Lower lobe of right lung (tissue), 2 donors: ENCODE data around the gene ZNF362. TPM values are rescaled to one million over a fixed set of nuclear protein-coding genes. Genes with fewer than 3 reads are reported as not detected.

Source experiments
- ATAC-seq, 2 donors: fragments of 200-7000 bp; cut with Tn5 transposase; one replicate each; pipeline ENCODE4 v1.9.1; 2020 to 2022; ENCODE audit warnings: mild to moderate bottlenecking in 2 of 2, moderate library complexity in 2 of 2
- DNase-seq: peaks from one replicate; pipeline ENCODE4 v3.0.0-alpha.2; 2020
- H3K27ac ChIP-seq: fragments of 200-600 bp; one replicate; pipeline ENCODE4 v1.8.0; 2022
- H3K27me3 ChIP-seq: fragments of 200-600 bp; one replicate; pipeline ENCODE4 v1.8.0; 2022; ENCODE audit warnings: low read depth
- H3K36me3 ChIP-seq: fragments of 200-600 bp; one replicate; pipeline ENCODE4 v1.8.0; 2022; ENCODE audit warnings: mild to moderate bottlenecking
- H3K4me1 ChIP-seq: fragments of 200-600 bp; one replicate; pipeline ENCODE4 v1.8.0; 2022
- H3K4me3 ChIP-seq: fragments of 200-600 bp; one replicate; pipeline ENCODE4 v1.8.0; 2022; ENCODE audit warnings: mild to moderate bottlenecking
- H3K9me3 ChIP-seq: fragments of 200-600 bp; one replicate; pipeline ENCODE4 v1.8.0; 2022
- intact Hi-C: fragments of 100-400 bp; cut with DNase I; formaldehyde crosslinking; loops from one replicate; pipeline ENCODE4 v1.11.0; 2022
- total RNA-seq: library from RNA; stranded (reverse); fragmentation: NEBNext Ultra II Directional; extraction: Animal tissue kit (Norgen Biotek cat#: 25700); gene quantifications from one replicate; pipeline ENCODE4 v1.2.1, GENCODE V29; 2021
- TF ChIP-seq, protein P1 (sequence below): fragments of 200-600 bp; IDR thresholded peaks from one replicate; pipeline ENCODE4 v1.8.0; 2022; ENCODE audit warnings: antibody characterized with exemption, mild to moderate bottlenecking
- donor health status: DM: no; HTN: yes; CAD: no; lungs with severe emphysema.

The ZNF362 gene
- total RNA-seq, 1 donor from 2014 or later: 30.7 TPM

DNA sequence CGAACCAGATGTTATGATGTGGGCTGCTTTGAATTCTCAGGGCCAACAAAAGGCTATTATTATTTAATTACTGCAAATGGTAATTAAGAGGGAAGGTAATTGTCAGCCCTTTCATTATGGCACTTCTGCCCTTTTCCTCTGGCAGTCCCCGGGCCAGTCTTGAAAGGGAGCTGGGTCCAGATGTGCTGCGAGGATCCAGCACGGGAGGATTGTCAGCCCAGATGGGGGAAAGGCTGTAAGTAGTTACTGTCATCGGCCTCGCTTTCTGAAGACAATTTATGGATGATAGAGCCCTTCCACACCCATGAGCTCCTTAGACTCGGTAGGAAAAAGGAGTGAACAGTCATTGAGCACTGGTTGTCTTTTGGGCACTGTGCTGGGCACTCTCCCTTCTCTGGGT lies 8.7 kb upstream of the ZNF362 start:
- Histone ChIP-seq H3K36me3 (no peaks in the 10 kb centered on the region), H3K4me3 (no peak overlapping the region), H3K9me3 (no peaks in the 10 kb centered on the region), H3K27me3 (no peaks in the 10 kb centered on the region), H3K4me1 (no peaks in the 10 kb centered on the region), H3K27ac (no peak overlapping the region)
- TF ChIP-seq, protein P1, sequence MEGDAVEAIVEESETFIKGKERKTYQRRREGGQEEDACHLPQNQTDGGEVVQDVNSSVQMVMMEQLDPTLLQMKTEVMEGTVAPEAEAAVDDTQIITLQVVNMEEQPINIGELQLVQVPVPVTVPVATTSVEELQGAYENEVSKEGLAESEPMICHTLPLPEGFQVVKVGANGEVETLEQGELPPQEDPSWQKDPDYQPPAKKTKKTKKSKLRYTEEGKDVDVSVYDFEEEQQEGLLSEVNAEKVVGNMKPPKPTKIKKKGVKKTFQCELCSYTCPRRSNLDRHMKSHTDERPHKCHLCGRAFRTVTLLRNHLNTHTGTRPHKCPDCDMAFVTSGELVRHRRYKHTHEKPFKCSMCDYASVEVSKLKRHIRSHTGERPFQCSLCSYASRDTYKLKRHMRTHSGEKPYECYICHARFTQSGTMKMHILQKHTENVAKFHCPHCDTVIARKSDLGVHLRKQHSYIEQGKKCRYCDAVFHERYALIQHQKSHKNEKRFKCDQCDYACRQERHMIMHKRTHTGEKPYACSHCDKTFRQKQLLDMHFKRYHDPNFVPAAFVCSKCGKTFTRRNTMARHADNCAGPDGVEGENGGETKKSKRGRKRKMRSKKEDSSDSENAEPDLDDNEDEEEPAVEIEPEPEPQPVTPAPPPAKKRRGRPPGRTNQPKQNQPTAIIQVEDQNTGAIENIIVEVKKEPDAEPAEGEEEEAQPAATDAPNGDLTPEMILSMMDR: no peak
- DNase-seq (no peak), ATAC-seq (no peak)
- intact Hi-C loops: no loop called here

- ATAC-seq: no peak
- Histone ChIP-seq H3K27ac (no peak overlapping the region), H3K36me3 (no peaks in the 10 kb centered on the region), H3K9me3 (no peaks in the 10 kb centered on the region), H3K4me3 (no peak overlapping the region), H3K27me3 (no peaks in the 10 kb centered on the region), H3K4me1 (no peaks in the 10 kb centered on the region)
- TF ChIP-seq, protein P1: no peak
- no peak for DNase-seq
- intact Hi-C loops: no loop called here
Observed at GRCh38 chr1:33248244-33248643, 8.0 kb upstream of the ZNF362 start.

GRCh38 chr1:33249422-33249821 lies 6.9 kb upstream of the ZNF362 start:
- ATAC-seq: no peak
- TF ChIP-seq, protein P1: no peak
- Histone ChIP-seq H3K27me3 (no peaks in the 10 kb centered on the region), H3K36me3 (no peaks in the 10 kb centered on the region), H3K9me3 (no peaks in the 10 kb centered on the region), H3K27ac (no peak overlapping the region), H3K4me3 (no peak overlapping the region), H3K4me1 (no peaks in the 10 kb centered on the region)
- intact Hi-C loops: no loop called here
- no peak for DNase-seq

- Histone ChIP-seq H3K36me3 (no peaks in the 10 kb centered on the region), H3K9me3 (no peaks in the 10 kb centered on the region), H3K27ac (no peak overlapping the region), H3K4me3 (no peak overlapping the region), H3K4me1 (peaks cover 4% of the 10 kb centered on the region), H3K27me3 (no peaks in the 10 kb centered on the region)
- DNase-seq (no peak), ATAC-seq (no peak)
- intact Hi-C loops: no loop called here
- TF ChIP-seq, protein P1: no peak
Observed at GRCh38 chr1:33250217-33250616, 6.1 kb upstream of the ZNF362 start.

DNA sequence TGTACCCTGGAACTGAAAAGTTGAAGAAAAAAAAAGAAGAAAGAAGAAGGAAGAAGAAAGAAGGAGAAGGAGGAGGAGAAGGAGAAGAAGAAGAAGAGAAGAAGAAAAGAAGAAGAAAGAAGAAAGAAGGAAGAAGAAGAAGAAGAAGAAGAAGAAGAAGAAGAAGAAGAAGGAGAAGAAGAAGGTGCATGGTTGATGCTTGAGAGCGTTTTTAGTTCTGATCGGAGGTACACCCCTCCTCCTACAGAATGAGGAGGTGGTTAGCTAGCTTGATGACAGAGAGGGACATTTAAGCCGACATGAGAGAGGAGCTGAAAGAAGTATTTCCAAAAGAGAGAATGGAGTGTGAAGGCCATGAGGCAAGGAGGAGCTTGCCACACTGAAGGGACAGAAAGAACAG lies 5.6 kb upstream of the ZNF362 start:
- no peak overlapping the region for H3K4me3 ChIP-seq
- intact Hi-C loops: no loop called here
- no peak overlapping the region for H3K27ac ChIP-seq
- no peaks in the 10 kb centered on the region for H3K27me3 ChIP-seq
- no peaks in the 10 kb centered on the region for H3K9me3 ChIP-seq
- DNase-seq (no peak), ATAC-seq (no peak)
- TF ChIP-seq, protein P1: no peak
- peaks cover 8% of the 10 kb centered on the region for H3K4me1 ChIP-seq
- H3K36me3 ChIP-seq: no peaks in the 10 kb centered on the region

DNA sequence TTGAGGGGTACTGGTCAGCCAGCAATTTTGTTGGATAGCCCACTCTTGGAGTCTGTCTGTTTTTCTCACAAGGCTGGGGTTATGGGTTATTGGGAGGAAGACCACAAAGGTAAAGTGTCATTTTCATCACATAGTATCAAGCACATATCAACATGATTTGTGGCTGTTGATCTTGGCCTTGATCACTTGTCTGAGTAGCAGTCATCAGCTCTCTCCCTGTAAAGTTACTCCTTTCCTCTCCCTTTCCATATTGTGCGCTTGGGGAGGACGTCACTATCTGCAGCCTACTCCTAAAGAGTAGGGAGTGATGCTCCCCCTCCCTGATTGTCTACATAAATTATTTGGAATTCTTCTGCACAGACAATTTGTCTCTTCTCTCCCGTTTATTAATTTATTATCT lies 1.8 kb upstream of the ZNF362 start:
- intact Hi-C loops: no loop called here
- H3K27ac ChIP-seq: no peak overlapping the region
- DNase-seq (no peak), ATAC-seq (no peak)
- no peaks in the 10 kb centered on the region for H3K27me3 ChIP-seq
- peaks cover 29% of the 10 kb centered on the region for H3K4me1 ChIP-seq
- H3K9me3 ChIP-seq: no peaks in the 10 kb centered on the region
- H3K36me3 ChIP-seq: no peaks in the 10 kb centered on the region
- H3K4me3 ChIP-seq: no peak overlapping the region
- TF ChIP-seq, protein P1: no peak
